Esophagus squamous epithelium (tissue), 4 donors: Measurements from ENCODE around the gene LONRF2.

Experiments used
- POLR2A ChIP-seq, 4 donors: fragments of 450-650 bp; IDR thresholded peaks; one replicate each; pipeline ENCODE4 v1.6.1; 2017; ENCODE audit warnings: antibody characterized with exemption in 4 of 4, mild to moderate bottlenecking in 4 of 4, moderate library complexity in 3 of 4
- TF ChIP-seq, protein P1 (sequence below), 6 experiments: fragments of 450-650 bp in 4 of 6; fragments of 200-600 bp in 2 of 6; sonication (generic) in 2 of 6; IDR thresholded peaks; one replicate each; pipeline ENCODE4 v1.5.1; 2016 to 2019; ENCODE audit warnings: antibody characterized with exemption in 6 of 6, mild to moderate bottlenecking in 4 of 6, moderate library complexity in 4 of 6

DNA sequence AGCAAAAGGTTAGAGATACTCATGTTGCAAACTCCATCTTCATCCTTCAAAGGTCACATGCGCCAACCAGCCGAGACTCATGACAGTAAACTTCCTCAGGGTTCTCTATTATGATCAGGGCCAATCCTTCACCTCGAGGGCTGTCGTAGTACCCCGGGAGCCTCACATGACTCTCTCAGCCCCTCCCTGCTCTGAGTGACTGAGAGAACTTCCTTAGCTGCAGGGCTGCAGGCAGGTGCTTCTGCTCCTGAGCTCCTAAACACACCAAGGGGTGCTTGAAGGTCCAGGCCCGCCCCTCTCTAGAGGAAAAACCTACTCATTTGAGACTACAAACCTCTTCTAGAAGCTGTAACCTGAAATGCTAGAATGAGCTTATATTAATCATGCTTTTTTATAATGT lies 48.2 kb downstream of the LONRF2 start:
- TF ChIP-seq, protein P1, sequence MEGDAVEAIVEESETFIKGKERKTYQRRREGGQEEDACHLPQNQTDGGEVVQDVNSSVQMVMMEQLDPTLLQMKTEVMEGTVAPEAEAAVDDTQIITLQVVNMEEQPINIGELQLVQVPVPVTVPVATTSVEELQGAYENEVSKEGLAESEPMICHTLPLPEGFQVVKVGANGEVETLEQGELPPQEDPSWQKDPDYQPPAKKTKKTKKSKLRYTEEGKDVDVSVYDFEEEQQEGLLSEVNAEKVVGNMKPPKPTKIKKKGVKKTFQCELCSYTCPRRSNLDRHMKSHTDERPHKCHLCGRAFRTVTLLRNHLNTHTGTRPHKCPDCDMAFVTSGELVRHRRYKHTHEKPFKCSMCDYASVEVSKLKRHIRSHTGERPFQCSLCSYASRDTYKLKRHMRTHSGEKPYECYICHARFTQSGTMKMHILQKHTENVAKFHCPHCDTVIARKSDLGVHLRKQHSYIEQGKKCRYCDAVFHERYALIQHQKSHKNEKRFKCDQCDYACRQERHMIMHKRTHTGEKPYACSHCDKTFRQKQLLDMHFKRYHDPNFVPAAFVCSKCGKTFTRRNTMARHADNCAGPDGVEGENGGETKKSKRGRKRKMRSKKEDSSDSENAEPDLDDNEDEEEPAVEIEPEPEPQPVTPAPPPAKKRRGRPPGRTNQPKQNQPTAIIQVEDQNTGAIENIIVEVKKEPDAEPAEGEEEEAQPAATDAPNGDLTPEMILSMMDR (IDR thresholded peaks at IDR 0.05), result no peak
- TF ChIP-seq POLR2A (IDR thresholded peaks at IDR 0.05), result no peak
